ENCODE data around the gene CACNA1E.

The CACNA1E gene

DNA sequence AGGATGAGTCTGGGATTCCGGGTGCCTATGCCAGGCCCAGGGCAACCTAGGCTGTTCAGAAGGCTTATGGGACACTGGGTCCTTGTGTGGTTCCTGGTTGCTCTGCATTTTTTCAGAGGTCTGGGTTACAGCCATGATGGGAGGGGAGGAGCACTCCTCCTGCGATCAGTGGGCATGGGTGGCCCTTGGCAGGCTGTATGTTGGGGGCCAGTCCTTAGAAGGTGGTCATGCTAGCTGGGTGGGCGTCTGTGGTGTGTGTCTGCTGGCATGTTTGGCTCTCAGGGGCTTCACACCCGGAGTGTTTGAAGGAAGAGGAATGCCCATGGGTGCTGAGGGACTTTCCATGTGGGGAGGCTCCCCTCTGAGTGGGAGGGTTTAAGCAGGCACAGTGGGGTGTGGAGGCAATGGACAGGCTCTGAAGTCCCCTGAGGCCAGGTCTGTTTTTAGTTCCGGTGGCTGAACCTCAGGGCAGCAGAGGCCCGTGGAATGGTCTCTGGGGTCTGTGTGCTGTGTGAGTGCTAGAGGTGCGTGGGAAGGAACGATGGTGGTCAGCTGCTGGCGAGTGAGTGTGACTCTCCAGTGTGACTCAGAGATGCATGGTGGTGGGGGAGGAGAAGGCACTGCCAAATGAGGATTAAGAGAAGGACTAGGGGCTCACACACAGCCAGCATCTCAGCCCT, 25.3 kb downstream of the CACNA1E start:
- peaks cover 11% of the 10 kb centered on the region for H3K4me1 Mint-ChIP-seq
- TF ChIP-seq, protein P1, sequence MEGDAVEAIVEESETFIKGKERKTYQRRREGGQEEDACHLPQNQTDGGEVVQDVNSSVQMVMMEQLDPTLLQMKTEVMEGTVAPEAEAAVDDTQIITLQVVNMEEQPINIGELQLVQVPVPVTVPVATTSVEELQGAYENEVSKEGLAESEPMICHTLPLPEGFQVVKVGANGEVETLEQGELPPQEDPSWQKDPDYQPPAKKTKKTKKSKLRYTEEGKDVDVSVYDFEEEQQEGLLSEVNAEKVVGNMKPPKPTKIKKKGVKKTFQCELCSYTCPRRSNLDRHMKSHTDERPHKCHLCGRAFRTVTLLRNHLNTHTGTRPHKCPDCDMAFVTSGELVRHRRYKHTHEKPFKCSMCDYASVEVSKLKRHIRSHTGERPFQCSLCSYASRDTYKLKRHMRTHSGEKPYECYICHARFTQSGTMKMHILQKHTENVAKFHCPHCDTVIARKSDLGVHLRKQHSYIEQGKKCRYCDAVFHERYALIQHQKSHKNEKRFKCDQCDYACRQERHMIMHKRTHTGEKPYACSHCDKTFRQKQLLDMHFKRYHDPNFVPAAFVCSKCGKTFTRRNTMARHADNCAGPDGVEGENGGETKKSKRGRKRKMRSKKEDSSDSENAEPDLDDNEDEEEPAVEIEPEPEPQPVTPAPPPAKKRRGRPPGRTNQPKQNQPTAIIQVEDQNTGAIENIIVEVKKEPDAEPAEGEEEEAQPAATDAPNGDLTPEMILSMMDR (IDR thresholded peaks at IDR 0.05): no peak
- H3K36me3 Mint-ChIP-seq (ENCODE audit: low read depth): no peaks in the 10 kb centered on the region
- H3K27me3 Mint-ChIP-seq (ENCODE audit: low read depth, poor library complexity): peaks cover 17% of the 10 kb centered on the region
- DNase-seq: no peak
- H3K4me3 Mint-ChIP-seq: no peak overlapping the region
- no peak overlapping the region for H3K27ac Mint-ChIP-seq
- H3K9me3 Mint-ChIP-seq: no peaks in the 10 kb centered on the region

DNA sequence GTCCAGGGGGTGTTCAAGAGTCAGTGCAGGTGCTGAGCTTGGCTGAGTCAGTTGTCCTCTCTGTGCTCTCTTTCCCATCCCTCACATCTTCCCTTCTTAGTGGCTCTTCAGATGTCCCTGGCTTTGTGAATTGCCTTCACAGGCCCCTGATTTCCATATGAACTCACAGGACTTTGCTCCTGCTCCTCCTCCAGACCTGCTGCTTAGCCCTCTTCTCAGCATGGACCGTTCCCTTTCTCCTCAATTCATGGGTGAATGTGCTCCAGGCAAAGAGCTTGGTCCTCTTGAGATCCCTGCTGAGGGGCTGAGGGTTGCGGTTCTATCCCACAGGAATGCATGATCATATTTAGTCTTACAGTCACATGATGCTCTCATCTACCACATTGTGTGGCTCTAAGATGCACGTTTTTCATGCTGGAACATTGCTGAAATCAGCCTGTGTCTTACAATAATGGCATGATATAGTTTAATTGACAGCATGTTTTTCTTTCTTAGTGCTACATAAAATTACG, 30.5 kb downstream of the CACNA1E start:
- H3K4me3 Mint-ChIP-seq: no peak overlapping the region
- H3K27me3 Mint-ChIP-seq (ENCODE audit: low read depth, poor library complexity): peaks cover 15% of the 10 kb centered on the region
- H3K9me3 Mint-ChIP-seq: no peaks in the 10 kb centered on the region
- H3K36me3 Mint-ChIP-seq (ENCODE audit: low read depth): no peaks in the 10 kb centered on the region
- H3K4me1 Mint-ChIP-seq: peaks cover 4% of the 10 kb centered on the region
- no peak overlapping the region for H3K27ac Mint-ChIP-seq
- TF ChIP-seq, protein P1 (IDR thresholded peaks at IDR 0.05): no peak
- DNase-seq: no peak

DNA sequence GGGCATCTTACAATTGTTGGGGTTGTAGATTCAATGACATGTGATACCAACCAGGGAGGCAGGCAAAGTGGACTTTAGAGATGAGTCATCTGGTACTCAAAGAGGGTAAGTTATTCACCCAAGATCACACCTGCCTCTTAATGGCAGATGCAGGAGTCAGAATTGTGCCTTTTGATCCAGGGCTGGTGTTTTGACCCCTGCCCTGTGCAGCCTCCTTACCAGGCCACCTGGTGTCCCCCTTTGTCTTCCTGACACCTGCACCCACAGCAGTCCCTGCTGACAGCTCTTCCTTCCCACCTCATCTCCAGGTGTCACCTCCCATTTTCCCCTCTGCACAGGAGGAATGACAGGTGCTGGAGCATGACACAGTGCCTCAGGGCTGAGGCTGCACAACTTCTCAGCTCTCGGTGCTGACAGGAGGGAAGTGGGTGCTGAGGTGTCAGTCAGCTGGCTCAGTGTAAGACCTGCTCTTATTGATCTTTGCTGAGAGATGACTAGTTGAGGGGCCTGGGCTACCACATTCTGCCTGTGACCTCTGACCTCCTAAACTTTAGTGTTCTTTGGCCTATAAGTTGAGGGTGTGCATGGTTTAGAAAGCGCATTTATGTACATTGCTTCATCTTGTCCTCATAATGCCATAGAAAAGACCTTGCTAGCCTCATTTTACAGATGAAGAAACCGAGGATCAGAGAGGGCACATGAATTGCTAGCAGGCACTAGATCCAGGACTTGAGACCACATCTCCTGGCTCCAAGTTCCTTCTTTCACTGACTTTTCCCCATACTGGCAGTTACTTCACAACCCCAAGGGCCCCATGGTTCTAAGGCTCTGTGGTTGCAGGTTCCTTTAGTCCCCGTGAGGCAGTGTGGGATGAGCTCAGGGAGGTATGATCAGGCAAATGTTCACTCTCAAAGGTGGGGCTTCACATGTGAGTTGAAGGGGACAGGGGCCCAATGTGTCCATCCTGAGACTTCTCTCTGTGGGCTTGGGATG, 31.3 kb downstream of the CACNA1E start:
- TF ChIP-seq, protein P1 (IDR thresholded peaks at IDR 0.05): no peak
- no peaks in the 10 kb centered on the region for H3K36me3 Mint-ChIP-seq (ENCODE audit: low read depth)
- no peak for DNase-seq
- H3K4me3 Mint-ChIP-seq: no peak overlapping the region
- H3K27ac Mint-ChIP-seq: no peak overlapping the region
- peaks cover 11% of the 10 kb centered on the region for H3K27me3 Mint-ChIP-seq (ENCODE audit: low read depth, poor library complexity)
- H3K4me1 Mint-ChIP-seq: peaks cover 4% of the 10 kb centered on the region
- no peaks in the 10 kb centered on the region for H3K9me3 Mint-ChIP-seq

DNA sequence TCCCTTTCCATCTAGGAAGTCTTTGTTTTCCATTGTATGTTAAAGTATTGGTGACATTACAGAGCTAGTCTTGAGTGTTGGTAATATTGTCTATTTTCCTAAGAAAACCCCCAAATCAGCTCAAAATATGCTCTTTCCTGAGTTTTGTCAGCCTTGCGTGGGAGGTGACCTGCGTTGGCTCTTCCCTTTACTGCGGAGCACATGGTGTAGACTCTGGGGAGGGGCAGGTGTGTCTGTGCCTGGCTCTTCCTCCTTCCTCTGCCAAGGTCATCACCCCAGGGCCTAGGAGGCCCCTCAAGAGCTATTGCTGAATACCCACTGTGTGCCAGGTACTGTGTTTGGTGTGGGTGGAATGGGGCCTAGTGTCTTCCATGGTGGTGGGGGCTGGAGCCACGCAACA, 33.4 kb downstream of the CACNA1E start:
- no peaks in the 10 kb centered on the region for H3K9me3 Mint-ChIP-seq
- DNase-seq: no peak
- H3K36me3 Mint-ChIP-seq (ENCODE audit: low read depth): no peaks in the 10 kb centered on the region
- peaks cover 11% of the 10 kb centered on the region for H3K4me1 Mint-ChIP-seq
- H3K27ac Mint-ChIP-seq: peak overlapping the region; percentile 23
- TF ChIP-seq, protein P1 (IDR thresholded peaks at IDR 0.05): no peak
- H3K27me3 Mint-ChIP-seq (ENCODE audit: low read depth, poor library complexity): peaks cover 10% of the 10 kb centered on the region
- H3K4me3 Mint-ChIP-seq: no peak overlapping the region

DNA sequence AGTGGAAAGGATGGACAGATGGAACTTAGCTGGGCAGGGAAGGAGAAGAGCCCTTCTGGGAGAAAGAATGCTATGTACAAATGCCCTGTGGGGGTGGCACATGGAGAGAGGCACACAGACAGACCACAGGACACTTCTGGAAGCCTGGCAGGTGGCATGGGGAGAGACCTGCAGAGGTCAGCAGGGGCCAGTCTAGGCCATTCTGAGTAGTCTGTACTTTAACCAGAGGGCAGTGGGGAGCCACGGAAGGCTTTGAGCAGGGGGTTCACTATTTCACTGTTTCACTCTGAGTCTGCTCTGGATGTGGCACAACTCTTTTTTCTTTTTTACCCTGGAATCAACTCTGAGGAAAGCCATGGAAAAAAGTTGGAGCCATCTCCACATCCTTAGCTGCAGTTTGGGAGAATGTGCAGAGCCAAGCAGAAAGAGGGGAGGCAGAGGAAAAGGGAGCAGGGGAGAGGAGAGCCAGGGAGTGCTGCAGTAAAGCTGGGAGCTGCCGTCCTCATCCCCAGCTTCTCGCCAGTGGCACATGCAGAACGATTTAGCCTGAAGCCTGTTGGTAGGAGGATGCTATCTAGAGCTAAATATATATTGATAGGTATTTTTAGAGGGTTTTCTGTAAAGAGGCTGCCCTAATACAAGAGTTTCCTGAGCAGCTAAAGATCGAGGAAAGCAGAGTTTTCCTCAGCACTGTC, 34.0 kb downstream of the CACNA1E start:
- no peak for DNase-seq
- H3K4me3 Mint-ChIP-seq: no peak overlapping the region
- H3K36me3 Mint-ChIP-seq (ENCODE audit: low read depth): no peaks in the 10 kb centered on the region
- peak overlapping the region; percentile 23 for H3K27ac Mint-ChIP-seq
- TF ChIP-seq, protein P1 (IDR thresholded peaks at IDR 0.05): no peak
- H3K27me3 Mint-ChIP-seq (ENCODE audit: low read depth, poor library complexity): peaks cover 12% of the 10 kb centered on the region
- H3K9me3 Mint-ChIP-seq: no peaks in the 10 kb centered on the region
- peaks cover 13% of the 10 kb centered on the region for H3K4me1 Mint-ChIP-seq

Measured in nephron progenitor cell (in vitro differentiated cells).